Naive thymus-derived CD4-positive, alpha-beta T cell (primary cell): ENCODE results near the gene ANO6. TPM values are rescaled to one million over a fixed set of nuclear protein-coding genes. Genes with fewer than 3 reads are reported as not detected.

Source experiments
- ATAC-seq: fragments of 150-1000 bp; cut with Tn5 transposase; 2 replicates; pipeline ENCODE4 v1.10.0; 2021; ENCODE audit warnings: mild to moderate bottlenecking, moderate library complexity
- CTCF ChIA-PET: fragments of 350-600 bp; sonication (Branson Sonifier 250); formaldehyde crosslinking; loops from one replicate; lab custom pipeline; 2021; ENCODE audit warnings: antibody characterized with exemption; lab: Charles Lee
- POLR2A ChIA-PET: fragments of 350-600 bp; sonication (Branson Sonifier 250); formaldehyde crosslinking; loops from one replicate; lab custom pipeline; 2021; ENCODE audit warnings: antibody characterized with exemption, inconsistent platforms; lab: Charles Lee
- DNase-seq, 9 donors: peaks; one replicate each; pipeline versions ENCODE4 v3.0.0 to v3.0.0-alpha.2; 2020 to 2022; ENCODE audit warnings: mixed read lengths in 1 of 9
- H3K27ac ChIP-seq: one replicate; pipeline ENCODE4 v1.7.0; 2013; ENCODE audit warnings: mild to moderate bottlenecking, low read depth, low read length, moderate library complexity
- H3K27me3 ChIP-seq, 2 donors: one replicate each; pipeline ENCODE4 v1.7.0; 2013; ENCODE audit warnings: low read length in 2 of 2, mild to moderate bottlenecking in 2 of 2, moderate library complexity in 2 of 2; ENCODE audit not compliant: control insufficient read depth in 2 of 2, insufficient read depth in 2 of 2
- H3K36me3 ChIP-seq, 3 experiments: 1 replicate in 2 of 3; 2 replicates in 1 of 3; pipeline ENCODE4 v1.7.0; 2013; ENCODE audit warnings: low read length in 3 of 3, mild to moderate bottlenecking in 3 of 3, moderate library complexity in 1 of 3; ENCODE audit not compliant: insufficient read depth in 3 of 3, control insufficient read depth in 2 of 3
- H3K4me1 ChIP-seq, 2 donors: one replicate each; pipeline ENCODE4 v1.7.0; 2013; ENCODE audit warnings: low read length in 2 of 2, mild to moderate bottlenecking in 2 of 2, moderate library complexity in 1 of 2; ENCODE audit not compliant: control insufficient read depth in 2 of 2, insufficient read depth in 2 of 2
- H3K4me3 ChIP-seq: 2 replicates; pipeline ENCODE4 v1.7.0; 2013; ENCODE audit warnings: mild to moderate bottlenecking, low read length
- H3K9me3 ChIP-seq, 3 experiments: 1 replicate in 2 of 3; 2 replicates in 1 of 3; pipeline ENCODE4 v1.7.0; 2013; ENCODE audit warnings: low read length in 3 of 3; ENCODE audit not compliant: control insufficient read depth in 2 of 3
- H3K27ac Mint-ChIP-seq, 9 donors: one replicate each; pipeline ENCODE4 v1.8.0; 2020 to 2022; ENCODE audit warnings: mixed read lengths in 9 of 9, mild to moderate bottlenecking in 8 of 9, moderate library complexity in 5 of 9, inconsistent platforms in 2 of 9
- H3K27me3 Mint-ChIP-seq, 5 donors: one replicate each; pipeline ENCODE4 v1.8.0; 2021 to 2022; ENCODE audit warnings: mixed read lengths in 5 of 5, mild to moderate bottlenecking in 1 of 5
- H3K36me3 Mint-ChIP-seq, 5 donors: one replicate each; pipeline ENCODE4 v1.8.0; 2020 to 2022; ENCODE audit warnings: mixed read lengths in 5 of 5, mild to moderate bottlenecking in 3 of 5, inconsistent platforms in 1 of 5
- H3K4me1 Mint-ChIP-seq, 7 donors: one replicate each; pipeline ENCODE4 v1.8.0; 2020 to 2022; ENCODE audit warnings: mixed read lengths in 7 of 7, mild to moderate bottlenecking in 3 of 7, inconsistent platforms in 1 of 7
- H3K4me3 Mint-ChIP-seq, 10 donors: one replicate each; pipeline ENCODE4 v1.8.0; 2020 to 2022; ENCODE audit warnings: mild to moderate bottlenecking in 10 of 10, mixed read lengths in 10 of 10, moderate library complexity in 6 of 10, inconsistent platforms in 2 of 10
- H3K9me3 Mint-ChIP-seq, 11 donors: one replicate each; pipeline ENCODE4 v1.8.0; 2020 to 2022; ENCODE audit warnings: mixed read lengths in 11 of 11, mild to moderate bottlenecking in 4 of 11, inconsistent platforms in 1 of 11, moderate library complexity in 1 of 11
- intact Hi-C, 2 donors: fragments of 100-400 bp; cut with micrococcal nuclease; formaldehyde crosslinking; loops; one replicate each; pipeline ENCODE4 v1.15.1; 2023
- polyA plus RNA-seq, 2 donors: library from polyadenylated mRNA; unstranded; fragments of 300-500 nt; fragmentation: Illumina TruSeq; gene quantifications; one replicate each; pipeline ENCODE4 v1.2.3, GENCODE V29; 2021
- total RNA-seq, 6 experiments: library from RNA in 5 of 6; stranded (reverse) in 5 of 6; gene quantifications; 1 replicate in 5 of 6; 2 replicates in 1 of 6; pipeline ENCODE4 v1.2.3 and lab custom pipeline; 2021 to 2026

Gene ANO6
- total and polyA plus RNA-seq, 7 experiments from 2014 or later, result 15.1 to 29.7 (median 23.7) TPM

- no peaks in the 10 kb centered on the region for H3K27me3 Mint-ChIP-seq
- Histone ChIP-seq H3K27me3 (no peaks in the 10 kb centered on the region), H3K4me1 (no peaks in the 10 kb centered on the region), H3K27ac (no peak overlapping the region), H3K4me3 (no peak overlapping the region), H3K36me3 (peaks cover 0 to 44% (median 11%) of the 10 kb centered on the region in 3 experiments), H3K9me3 (no peaks in the 10 kb centered on the region)
- ATAC-seq (no peak), DNase-seq (no peak)
- intact Hi-C loops, result no loop called here
- peaks cover 8 to 81% (median 64%) of the 10 kb centered on the region in 5 donors for H3K36me3 Mint-ChIP-seq
- peak overlapping the region in 7 of 9 donors; percentile 7 to 35 (median 22) for H3K27ac Mint-ChIP-seq
- no peak overlapping the region for H3K4me3 Mint-ChIP-seq
- H3K9me3 Mint-ChIP-seq, result peaks cover 0 to 2% (median 0%) of the 10 kb centered on the region in 11 donors
- CTCF ChIA-PET, result no interaction called here
- POLR2A ChIA-PET, result no interaction called here
- H3K4me1 Mint-ChIP-seq, result peaks cover 3 to 21% (median 7%) of the 10 kb centered on the region in 7 donors
These were observed 138.0 kb downstream of the ANO6 start for GRCh38 chr12:45353944-45354343.

GRCh38 chr12:45354399-45354798, 138.5 kb downstream of the ANO6 start:
- Histone ChIP-seq H3K4me3 (no peak overlapping the region), H3K9me3 (no peaks in the 10 kb centered on the region), H3K36me3 (peaks cover 0 to 41% (median 11%) of the 10 kb centered on the region in 3 experiments), H3K4me1 (no peaks in the 10 kb centered on the region), H3K27me3 (no peaks in the 10 kb centered on the region), H3K27ac (no peak overlapping the region)
- CTCF ChIA-PET, result no interaction called here
- peaks cover 0 to 2% (median 0%) of the 10 kb centered on the region in 11 donors for H3K9me3 Mint-ChIP-seq
- H3K4me3 Mint-ChIP-seq, result no peak overlapping the region
- H3K4me1 Mint-ChIP-seq, result peaks cover 3 to 21% (median 7%) of the 10 kb centered on the region in 7 donors
- no peaks in the 10 kb centered on the region for H3K27me3 Mint-ChIP-seq
- DNase-seq, result no peak
- POLR2A ChIA-PET, result no interaction called here
- no peak for ATAC-seq
- H3K36me3 Mint-ChIP-seq, result peaks cover 8 to 80% (median 62%) of the 10 kb centered on the region in 5 donors
- peak overlapping the region in 8 of 9 donors; percentile 1 to 35 (median 14) for H3K27ac Mint-ChIP-seq
- intact Hi-C loops, result no loop called here

GRCh38 chr12:45355730-45356129, 139.8 kb downstream of the ANO6 start:
- no peaks in the 10 kb centered on the region for H3K4me1 ChIP-seq
- no peak overlapping the region for H3K4me3 ChIP-seq
- Mint-ChIP-seq H3K27me3 (no peaks in the 10 kb centered on the region), H3K9me3 (peaks cover 0 to 8% (median 0%) of the 10 kb centered on the region in 11 donors), H3K4me3 (no peak overlapping the region), H3K36me3 (peaks cover 14 to 80% (median 64%) of the 10 kb centered on the region in 5 donors), H3K27ac (peak overlapping the region in 6 of 9 donors; percentile 35 to 72 (median 60)), H3K4me1 (peaks cover 3 to 21% (median 7%) of the 10 kb centered on the region in 7 donors)
- H3K27me3 ChIP-seq, result no peaks in the 10 kb centered on the region
- POLR2A ChIA-PET, result no interaction called here
- CTCF ChIA-PET, result interaction anchor here (1.0 kb wide), 1 partner anchor 185 kb away, joined by 3 read pairs; no protein-coding TSS in a partner anchor
- H3K36me3 ChIP-seq, result peaks cover 0 to 27% (median 8%) of the 10 kb centered on the region in 3 experiments
- H3K9me3 ChIP-seq, result no peaks in the 10 kb centered on the region
- DNase-seq, result no peak
- intact Hi-C loops, result no loop called here
- no peak for ATAC-seq
- no peak overlapping the region for H3K27ac ChIP-seq

GRCh38 chr12:45356822-45357538, 141.1 kb downstream of the ANO6 start:
- intact Hi-C loops, result no loop called here
- Histone ChIP-seq H3K9me3 (peaks cover 0 to 4% (median 0%) of the 10 kb centered on the region in 3 experiments), H3K36me3 (peaks cover 0 to 21% (median 6%) of the 10 kb centered on the region in 3 experiments), H3K4me3 (no peak overlapping the region), H3K4me1 (no peaks in the 10 kb centered on the region), H3K27ac (no peak overlapping the region), H3K27me3 (no peaks in the 10 kb centered on the region)
- Mint-ChIP-seq H3K27me3 (no peaks in the 10 kb centered on the region), H3K36me3 (peaks cover 14 to 80% (median 63%) of the 10 kb centered on the region in 5 donors), H3K27ac (no peak overlapping the region), H3K4me1 (peaks cover 3 to 16% (median 7%) of the 10 kb centered on the region in 7 donors), H3K4me3 (no peak overlapping the region), H3K9me3 (peaks cover 0 to 19% (median 7%) of the 10 kb centered on the region in 11 donors)
- DNase-seq (no peak), ATAC-seq (no peak)
- ChIA-PET POLR2A (interaction anchor here (0.6 kb wide), 1 partner anchor 56 kb away, joined by 3 read pairs; no protein-coding TSS in a partner anchor), CTCF (interaction anchor here (0.7 kb wide), 1 partner anchor 437 kb away, joined by 4 read pairs; no protein-coding TSS in a partner anchor)

GRCh38 chr12:45357539-45358417, 141.9 kb downstream of the ANO6 start:
- Histone ChIP-seq H3K4me1 (no peaks in the 10 kb centered on the region), H3K27me3 (no peaks in the 10 kb centered on the region), H3K36me3 (peaks cover 0 to 19% (median 6%) of the 10 kb centered on the region in 3 experiments), H3K4me3 (no peak overlapping the region), H3K27ac (no peak overlapping the region), H3K9me3 (peaks cover 0 to 4% (median 0%) of the 10 kb centered on the region in 3 experiments)
- intact Hi-C loops, result no loop called here
- no peaks in the 10 kb centered on the region for H3K27me3 Mint-ChIP-seq
- no peak for ATAC-seq
- H3K4me3 Mint-ChIP-seq, result no peak overlapping the region
- peaks cover 0 to 27% (median 14%) of the 10 kb centered on the region in 11 donors for H3K9me3 Mint-ChIP-seq
- H3K27ac Mint-ChIP-seq, result no peak overlapping the region
- ChIA-PET CTCF (interaction anchor here (0.7 kb wide), 1 partner anchor 437 kb away, joined by 4 read pairs; no protein-coding TSS in a partner anchor), POLR2A (interaction anchor here (0.6 kb wide), 1 partner anchor 55 kb away, joined by 3 read pairs; no protein-coding TSS in a partner anchor)
- no peak for DNase-seq
- peaks cover 3 to 16% (median 7%) of the 10 kb centered on the region in 7 donors for H3K4me1 Mint-ChIP-seq
- peaks cover 14 to 82% (median 66%) of the 10 kb centered on the region in 5 donors for H3K36me3 Mint-ChIP-seq

- ChIA-PET POLR2A (no interaction called here), CTCF (no interaction called here)
- Mint-ChIP-seq H3K4me3 (no peak overlapping the region), H3K27me3 (no peaks in the 10 kb centered on the region), H3K9me3 (peaks cover 8 to 58% (median 29%) of the 10 kb centered on the region in 11 donors), H3K36me3 (peaks cover 25 to 79% (median 69%) of the 10 kb centered on the region in 5 donors), H3K4me1 (peaks cover 0 to 3% (median 0%) of the 10 kb centered on the region in 7 donors), H3K27ac (no peak overlapping the region)
- DNase-seq (no peak), ATAC-seq (no peak)
- no peaks in the 10 kb centered on the region for H3K4me1 ChIP-seq
- no peaks in the 10 kb centered on the region for H3K27me3 ChIP-seq
- H3K4me3 ChIP-seq, result no peak overlapping the region
- H3K9me3 ChIP-seq, result peaks cover 0 to 20% (median 0%) of the 10 kb centered on the region in 3 experiments
- peaks cover 0 to 8% (median 6%) of the 10 kb centered on the region in 3 experiments for H3K36me3 ChIP-seq
- intact Hi-C loops, result no loop called here
- H3K27ac ChIP-seq, result no peak overlapping the region
These were observed 146.4 kb downstream of the ANO6 start for GRCh38 chr12:45362291-45362690.
